Measurements from ENCODE around the gene TMTC2.
A peak's percentile ranks its signal among the peaks of the same experiment; 100 is the strongest.

TMTC2 gene

GRCh38 chr12:82857911-82858533 lies 171.3 kb downstream of the TMTC2 start:
- TF ChIP-seq, protein P1, sequence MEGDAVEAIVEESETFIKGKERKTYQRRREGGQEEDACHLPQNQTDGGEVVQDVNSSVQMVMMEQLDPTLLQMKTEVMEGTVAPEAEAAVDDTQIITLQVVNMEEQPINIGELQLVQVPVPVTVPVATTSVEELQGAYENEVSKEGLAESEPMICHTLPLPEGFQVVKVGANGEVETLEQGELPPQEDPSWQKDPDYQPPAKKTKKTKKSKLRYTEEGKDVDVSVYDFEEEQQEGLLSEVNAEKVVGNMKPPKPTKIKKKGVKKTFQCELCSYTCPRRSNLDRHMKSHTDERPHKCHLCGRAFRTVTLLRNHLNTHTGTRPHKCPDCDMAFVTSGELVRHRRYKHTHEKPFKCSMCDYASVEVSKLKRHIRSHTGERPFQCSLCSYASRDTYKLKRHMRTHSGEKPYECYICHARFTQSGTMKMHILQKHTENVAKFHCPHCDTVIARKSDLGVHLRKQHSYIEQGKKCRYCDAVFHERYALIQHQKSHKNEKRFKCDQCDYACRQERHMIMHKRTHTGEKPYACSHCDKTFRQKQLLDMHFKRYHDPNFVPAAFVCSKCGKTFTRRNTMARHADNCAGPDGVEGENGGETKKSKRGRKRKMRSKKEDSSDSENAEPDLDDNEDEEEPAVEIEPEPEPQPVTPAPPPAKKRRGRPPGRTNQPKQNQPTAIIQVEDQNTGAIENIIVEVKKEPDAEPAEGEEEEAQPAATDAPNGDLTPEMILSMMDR (IDR thresholded peaks at IDR 0.05; ENCODE audit: low read length, missing control alignments) = no peak
- DNase-seq (ENCODE audit: low read depth) = no peak
- no peak overlapping the region for H3K4me3 ChIP-seq (replicated peaks; ENCODE audit: low read depth, low read length)

DNA sequence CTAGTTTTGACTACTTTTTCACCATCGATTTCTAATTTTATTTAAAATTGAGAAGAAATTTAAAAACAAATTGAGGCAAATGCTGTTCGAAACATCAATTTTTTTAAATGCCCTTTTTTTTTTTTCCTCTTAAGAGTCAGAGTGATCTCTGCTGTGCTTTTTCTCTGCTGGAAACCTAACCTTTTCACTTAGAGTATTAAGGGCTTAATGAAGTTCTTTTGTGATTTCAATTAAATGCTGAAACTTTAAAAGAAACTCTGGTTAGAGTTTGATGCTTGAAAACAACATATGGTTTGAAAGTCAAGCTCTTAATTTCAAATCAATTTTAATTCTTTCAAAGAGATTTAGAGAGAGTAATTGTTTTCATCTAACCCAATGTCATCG lies 171.8 kb downstream of the TMTC2 start:
- H3K4me3 ChIP-seq (replicated peaks; ENCODE audit: low read depth, low read length) = no peak overlapping the region
- TF ChIP-seq, protein P1 (IDR thresholded peaks at IDR 0.05; ENCODE audit: low read length, missing control alignments) = no peak
- DNase-seq (ENCODE audit: low read depth) = no peak

GRCh38 chr12:82862069-82862841 lies 175.5 kb downstream of the TMTC2 start:
- peak; percentile 28 for DNase-seq (ENCODE audit: low read depth)
- H3K4me3 ChIP-seq (replicated peaks; ENCODE audit: low read depth, low read length) = no peak overlapping the region
- TF ChIP-seq, protein P1 (IDR thresholded peaks at IDR 0.05; ENCODE audit: low read length, missing control alignments) = no peak

DNA sequence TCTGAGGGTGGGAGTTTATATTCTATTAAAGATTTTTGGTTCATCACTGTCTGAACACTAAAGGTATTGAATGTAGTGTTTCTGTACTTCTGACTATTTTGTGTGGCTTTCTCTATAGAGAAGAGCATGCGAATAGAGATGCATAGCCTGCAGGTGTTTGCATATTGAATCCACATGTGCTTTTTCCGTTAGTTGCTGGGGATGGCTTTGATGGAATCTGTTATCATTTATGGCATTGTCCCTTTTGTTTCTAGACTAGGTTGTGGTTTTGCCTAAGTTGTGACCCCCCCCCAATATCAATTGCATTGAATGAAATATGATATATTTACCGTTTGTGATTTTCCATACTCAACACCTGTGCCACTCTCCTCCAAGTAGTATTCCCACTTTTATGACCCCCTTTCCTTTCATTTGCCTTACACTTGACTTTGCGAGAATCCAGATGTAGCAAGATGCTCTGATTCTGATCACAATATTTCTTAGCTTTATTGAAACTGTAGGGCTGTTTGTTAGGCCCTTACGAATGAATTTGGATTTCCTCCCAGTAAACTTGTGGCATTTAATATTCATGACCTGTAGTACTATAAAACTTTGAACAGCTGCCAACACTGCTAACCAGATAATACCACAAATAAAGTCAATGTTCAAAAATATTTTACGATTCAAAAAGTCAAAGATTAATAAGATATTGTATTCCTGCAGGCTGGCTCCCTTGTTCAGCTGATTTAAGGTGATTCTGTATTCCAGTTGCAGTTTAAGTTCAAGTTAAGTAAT lies 176.4 kb downstream of the TMTC2 start:
- TF ChIP-seq, protein P1 (IDR thresholded peaks at IDR 0.05; ENCODE audit: low read length, missing control alignments) = no peak
- H3K4me3 ChIP-seq (replicated peaks; ENCODE audit: low read depth, low read length) = no peak overlapping the region
- DNase-seq (ENCODE audit: low read depth) = no peak

DNA sequence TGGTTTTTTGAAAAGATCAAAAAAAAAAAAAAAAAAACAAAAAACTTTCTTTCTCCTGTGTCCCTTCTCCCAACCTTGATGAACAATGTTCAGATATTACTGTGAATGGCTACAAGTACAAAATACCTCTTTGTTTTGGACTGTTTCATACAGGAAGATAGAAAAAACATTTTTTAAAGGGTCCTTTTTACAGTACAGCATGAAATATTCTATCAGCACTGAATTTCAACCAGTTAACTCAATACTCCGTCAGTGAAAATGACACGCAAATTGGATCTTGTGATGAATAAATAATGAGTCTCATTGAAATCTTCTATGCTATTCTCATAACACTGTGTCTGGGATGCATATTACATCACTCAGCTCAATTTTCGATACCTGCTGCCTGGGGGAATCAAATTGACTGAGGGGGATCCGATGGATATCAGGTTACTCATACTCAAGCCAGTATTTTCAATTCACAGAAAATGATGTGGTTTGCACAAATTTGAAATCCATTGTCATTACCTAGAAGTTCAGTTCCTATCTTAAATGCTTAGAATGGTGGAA lies 179.6 kb downstream of the TMTC2 start:
- TF ChIP-seq, protein P1 (IDR thresholded peaks at IDR 0.05; ENCODE audit: low read length, missing control alignments) = no peak
- no peak for DNase-seq (ENCODE audit: low read depth)
- no peak overlapping the region for H3K4me3 ChIP-seq (replicated peaks; ENCODE audit: low read depth, low read length)

- TF ChIP-seq, protein P1 (IDR thresholded peaks at IDR 0.05; ENCODE audit: low read length, missing control alignments) = no peak
- no peak for DNase-seq (ENCODE audit: low read depth)
- H3K4me3 ChIP-seq (replicated peaks; ENCODE audit: low read depth, low read length) = no peak overlapping the region
These were observed 180.2 kb downstream of the TMTC2 start for GRCh38 chr12:82866946-82867345.

Data from fibroblast of pulmonary artery (primary cell).